ENCODE results near the gene FGFBP1. TPM values are rescaled to one million over a fixed set of nuclear protein-coding genes. Genes with fewer than 3 reads are reported as not detected.

The FGFBP1 gene
- total and polyA plus RNA-seq, 2 donors (not counting 1 experiment from before 2014, with no cell fraction given): not detected

- no peak for TF ChIP-seq CTCF (IDR thresholded peaks at IDR 0.05)
- TF ChIP-seq EZH2 (IDR thresholded peaks at IDR 0.05; ENCODE audit: borderline replicate concordance, insufficient read depth, low read depth, low read length, poor library complexity, severe bottlenecking): no peak
- ATAC-seq (ENCODE audit: low read depth) (no peak), DNase-seq (no peak)
- intact Hi-C loops (cut with micrococcal nuclease): no loop called here
- POLR2A ChIA-PET: no interaction called here
- Histone ChIP-seq H3K9me3 (ENCODE audit: control extremely low read depth in 1 of 3, control insufficient read depth in 2 of 3, insufficient read depth in 1 of 3, low read length in 2 of 3) (no peaks in the 10 kb centered on the region), H3K27ac (ENCODE audit: low read length in 2 of 2) (no peak overlapping the region), H3K4me2 (replicated peaks; ENCODE audit: low read depth, low read length, poor library complexity, severe bottlenecking) (no peak overlapping the region), H3K36me3 (replicated peaks in 1 of 2; ENCODE audit: control extremely low read depth in 1 of 2, control insufficient read depth in 1 of 2, extremely low read depth in 1 of 2, insufficient read depth in 2 of 2, low read length in 1 of 2) (no peaks in the 10 kb centered on the region), H3K9ac (ENCODE audit: low read length) (no peak overlapping the region), H2AFZ (ENCODE audit: insufficient read depth, low read depth, low read length, poor library complexity, severe bottlenecking) (no peak overlapping the region), H4K20me1 (ENCODE audit: control insufficient read depth, insufficient read depth, low read length, poor library complexity, severe bottlenecking) (no peaks in the 10 kb centered on the region), H3K27me3 (replicated peaks in 1 of 4; ENCODE audit: control extremely low read depth in 1 of 4, control insufficient read depth in 3 of 4, insufficient read depth in 4 of 4, low read length in 3 of 4) (no peaks in the 10 kb centered on the region), H3K4me3 (ENCODE audit: control extremely low read depth in 1 of 5, extremely low read depth in 1 of 5, insufficient read depth in 1 of 5, low read depth in 2 of 5, low read length in 4 of 5) (no peak overlapping the region), H3K79me2 (ENCODE audit: control insufficient read depth, insufficient read depth, low read length) (no peaks in the 10 kb centered on the region), H3K4me1 (ENCODE audit: control insufficient read depth in 2 of 2, insufficient read depth in 2 of 2, low read length in 2 of 2) (peaks cover 0 to 8% of the 10 kb centered on the region in 2 donors)
- Mint-ChIP-seq H3K4me1 (peaks cover 30% of the 10 kb centered on the region), H3K4me3 (no peak overlapping the region), H3K27me3 (peaks cover 3% of the 10 kb centered on the region), H3K9me3 (ENCODE audit: insufficient read depth) (no peaks in the 10 kb centered on the region), H3K27ac (no peak overlapping the region)
- 71% methylated on average over 1 of the region's 3 CpGs for WGBS (ENCODE audit: insufficient coverage)
- CTCF ChIA-PET: interaction anchor here (1.2 kb wide), 1 partner anchor 51 kb away, joined by 3 read pairs; no protein-coding TSS in a partner anchor
Measured at GRCh38 chr4:15934259-15934658, 4.3 kb downstream of the FGFBP1 start.

DNA sequence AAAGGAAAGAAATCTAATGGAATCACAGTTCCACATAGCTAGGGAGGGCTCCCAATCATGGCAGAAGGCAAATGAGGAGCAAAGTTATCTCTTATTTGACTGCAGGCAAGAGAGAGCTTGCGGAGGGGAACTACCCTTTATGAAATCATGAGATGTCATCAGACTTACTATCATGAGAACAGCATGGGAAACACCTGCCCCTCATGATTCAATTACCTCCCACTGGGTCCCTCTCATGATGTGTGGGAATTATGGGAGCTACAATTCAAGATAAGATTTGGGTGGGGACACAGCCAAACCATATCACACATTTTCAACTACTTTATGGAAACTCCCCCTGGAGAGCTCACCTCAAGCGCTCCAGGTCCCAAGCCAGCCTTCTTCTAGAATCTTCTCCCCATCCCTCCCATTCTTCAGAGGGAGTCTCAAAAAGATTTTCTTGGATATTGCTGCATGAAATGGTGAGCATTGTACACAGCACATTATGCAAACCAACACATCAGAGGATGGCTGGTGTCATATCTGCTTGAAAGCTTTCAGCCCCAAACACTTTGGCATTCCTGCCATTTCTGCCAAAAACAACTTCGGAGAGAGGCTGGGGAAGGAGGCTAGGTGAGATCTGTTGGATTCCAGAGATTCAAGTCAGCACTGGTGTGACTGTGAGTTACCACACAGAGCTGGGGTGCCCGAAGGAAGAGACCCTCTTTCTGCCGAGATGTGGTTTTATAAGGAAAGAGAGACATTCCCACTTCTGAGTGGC lies 6.9 kb downstream of the FGFBP1 start:
- no peak overlapping the region for H3K9ac ChIP-seq (ENCODE audit: low read length)
- H3K27ac ChIP-seq (ENCODE audit: low read length in 2 of 2): no peak overlapping the region
- no CpG with 5 or more reads among the region's 5 CpGs for WGBS (ENCODE audit: insufficient coverage)
- H3K9me3 ChIP-seq (ENCODE audit: control extremely low read depth in 1 of 3, control insufficient read depth in 2 of 3, insufficient read depth in 1 of 3, low read length in 2 of 3): no peaks in the 10 kb centered on the region
- no peak for ATAC-seq (ENCODE audit: low read depth)
- CTCF ChIA-PET: no interaction called here
- Mint-ChIP-seq H3K27me3 (no peaks in the 10 kb centered on the region), H3K9me3 (ENCODE audit: insufficient read depth) (no peaks in the 10 kb centered on the region), H3K27ac (no peak overlapping the region), H3K4me3 (no peak overlapping the region), H3K4me1 (peaks cover 30% of the 10 kb centered on the region)
- no peaks in the 10 kb centered on the region for H3K27me3 ChIP-seq (replicated peaks in 1 of 4; ENCODE audit: control extremely low read depth in 1 of 4, control insufficient read depth in 3 of 4, insufficient read depth in 4 of 4, low read length in 3 of 4)
- H3K4me3 ChIP-seq (ENCODE audit: control extremely low read depth in 1 of 5, extremely low read depth in 1 of 5, insufficient read depth in 1 of 5, low read depth in 2 of 5, low read length in 4 of 5): no peak overlapping the region
- no peaks in the 10 kb centered on the region for H3K79me2 ChIP-seq (ENCODE audit: control insufficient read depth, insufficient read depth, low read length)
- TF ChIP-seq CTCF (IDR thresholded peaks at IDR 0.05) (no peak), EZH2 (IDR thresholded peaks at IDR 0.05; ENCODE audit: borderline replicate concordance, insufficient read depth, low read depth, low read length, poor library complexity, severe bottlenecking) (no peak)
- DNase-seq: peak; percentile 8
- POLR2A ChIA-PET: no interaction called here
- no peaks in the 10 kb centered on the region for H4K20me1 ChIP-seq (ENCODE audit: control insufficient read depth, insufficient read depth, low read length, poor library complexity, severe bottlenecking)
- H2AFZ ChIP-seq (ENCODE audit: insufficient read depth, low read depth, low read length, poor library complexity, severe bottlenecking): no peak overlapping the region
- peaks cover 0 to 8% of the 10 kb centered on the region in 2 donors for H3K4me1 ChIP-seq (ENCODE audit: control insufficient read depth in 2 of 2, insufficient read depth in 2 of 2, low read length in 2 of 2)
- no peak overlapping the region for H3K4me2 ChIP-seq (replicated peaks; ENCODE audit: low read depth, low read length, poor library complexity, severe bottlenecking)
- intact Hi-C loops (cut with micrococcal nuclease): no loop called here
- H3K36me3 ChIP-seq (replicated peaks in 1 of 2; ENCODE audit: control extremely low read depth in 1 of 2, control insufficient read depth in 1 of 2, extremely low read depth in 1 of 2, insufficient read depth in 2 of 2, low read length in 1 of 2): no peaks in the 10 kb centered on the region
